ENCODE data around the gene RAD54L. TPM values are rescaled to one million over a fixed set of nuclear protein-coding genes. Genes with fewer than 3 reads are reported as not detected.

The RAD54L gene
- total and polyA plus RNA-seq, 10 of the 15 experiments (the other 5 are each of a cell fraction or from before 2014, with no cell fraction given), result 12.9 to 54.2 (median 23.6) TPM

DNA sequence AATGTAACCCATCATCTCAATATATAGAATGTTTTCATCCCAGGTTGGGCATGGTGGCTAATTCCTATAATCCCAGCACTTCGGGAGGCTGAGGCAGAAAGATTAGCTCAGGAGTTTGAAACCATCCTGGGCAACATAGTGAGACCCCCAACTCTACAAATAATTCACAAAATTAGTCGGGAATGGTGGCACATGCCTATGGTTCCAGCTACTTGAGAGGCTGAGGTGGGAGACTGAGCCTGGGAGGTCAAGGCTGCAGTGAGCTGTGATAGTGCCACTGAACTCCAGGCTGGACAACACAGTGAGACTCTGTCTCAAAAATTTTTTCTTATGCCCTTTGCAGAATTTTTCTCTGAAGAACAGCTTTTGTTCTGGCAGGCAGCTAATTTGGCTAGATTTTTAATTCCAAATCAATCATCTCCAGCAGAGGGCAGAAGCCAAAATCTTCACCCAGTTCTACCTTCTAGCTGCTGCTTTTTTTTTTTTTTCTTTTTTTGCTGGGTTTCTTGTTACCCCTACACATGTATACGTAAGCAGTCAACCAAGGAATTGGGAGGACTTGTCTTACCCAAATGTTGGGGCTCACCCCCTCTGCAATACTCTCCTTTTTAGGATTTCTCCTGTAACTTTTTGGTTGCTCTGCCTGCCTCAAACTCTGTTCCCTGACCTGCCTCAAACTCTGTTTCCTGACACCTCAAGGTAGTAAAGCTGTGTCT lies 2.7 kb upstream of the RAD54L start:
- ChIA-PET SMC1A (ENCODE audit: uncharacterized antibody, unreplicated experiment) (interaction anchor here (0.6 to 1.5 kb wide), 15 partner anchors 11 to 261 kb away, joined by 3 to 13 read pairs (median 4); partner anchors contain the start of genes LRRC41 and UQCRH), POLR2A (interaction anchor here (0.6 to 1.0 kb wide), 8 partner anchors 30 to 600 kb away, joined by 3 to 6 read pairs (median 3); partner anchors contain the start of gene POMGNT1), CTCF (interaction anchor here (0.6 to 4.2 kb wide), 41 partner anchors 8 to 1629 kb away, joined by 3 to 86 read pairs (median 4); partner anchors contain the start of genes LRRC41, NSUN4 and UQCRH), RAD21 (ENCODE audit: unreplicated experiment) (interaction anchor here (0.7 to 1.4 kb wide), 10 partner anchors 58 to 166 kb away, joined by 3 to 20 read pairs (median 4); partner anchors contain the start of genes LRRC41 and NSUN4)
- Histone ChIP-seq H3K9me3 (replicated peaks; ENCODE audit: control insufficient read depth, insufficient read depth, low read length) (no peaks in the 10 kb centered on the region), H3K4me2 (ENCODE audit: control insufficient read depth, insufficient read depth) (no peak overlapping the region), H2AFZ (ENCODE audit: control insufficient read depth, low read depth, low read length) (peak overlapping the region; percentile 64), H3K36me3 (ENCODE audit: control insufficient read depth in 2 of 2, insufficient read depth in 2 of 2, low read length in 1 of 2) (0 out of 4 replicates have a peak, but pooled peaks cover 0 to under 1% of the 10 kb centered on the region in 2 experiments), H3K4me1 (ENCODE audit: control insufficient read depth, insufficient read depth, low read length) (peaks cover 7% of the 10 kb centered on the region; the same call in 1 of the 2 replicates), H4K20me1 (ENCODE audit: control insufficient read depth, insufficient read depth) (no peaks in the 10 kb centered on the region), H3K27me3 (replicated peaks in 1 of 2; ENCODE audit: control insufficient read depth in 2 of 2, insufficient read depth in 2 of 2, low read length in 1 of 2) (no peaks in the 10 kb centered on the region), H3K27ac (ENCODE audit: control insufficient read depth, insufficient read depth) (no peak overlapping the region), H3K9ac (ENCODE audit: control insufficient read depth, insufficient read depth, low read length) (no peak overlapping the region), H3K4me3 (no peak overlapping the region), H3K79me2 (ENCODE audit: control insufficient read depth, insufficient read depth, low read length) (peaks cover 20% of the 10 kb centered on the region)
- no peak for TF ChIP-seq NR2C2 (IDR thresholded peaks at IDR 0.05; ENCODE audit: borderline replicate concordance, control insufficient read depth, insufficient read length, low read depth)
- TF ChIP-seq ZNF384 (IDR thresholded peaks at IDR 0.05; ENCODE audit: borderline replicate concordance, low read depth, low read length), result peak; percentile 92
- TF ChIP-seq RAD21 (IDR thresholded peaks at IDR 0.05; ENCODE audit: insufficient read depth, low read depth, low read length), result peak; percentile 41
- TF ChIP-seq, protein P1, sequence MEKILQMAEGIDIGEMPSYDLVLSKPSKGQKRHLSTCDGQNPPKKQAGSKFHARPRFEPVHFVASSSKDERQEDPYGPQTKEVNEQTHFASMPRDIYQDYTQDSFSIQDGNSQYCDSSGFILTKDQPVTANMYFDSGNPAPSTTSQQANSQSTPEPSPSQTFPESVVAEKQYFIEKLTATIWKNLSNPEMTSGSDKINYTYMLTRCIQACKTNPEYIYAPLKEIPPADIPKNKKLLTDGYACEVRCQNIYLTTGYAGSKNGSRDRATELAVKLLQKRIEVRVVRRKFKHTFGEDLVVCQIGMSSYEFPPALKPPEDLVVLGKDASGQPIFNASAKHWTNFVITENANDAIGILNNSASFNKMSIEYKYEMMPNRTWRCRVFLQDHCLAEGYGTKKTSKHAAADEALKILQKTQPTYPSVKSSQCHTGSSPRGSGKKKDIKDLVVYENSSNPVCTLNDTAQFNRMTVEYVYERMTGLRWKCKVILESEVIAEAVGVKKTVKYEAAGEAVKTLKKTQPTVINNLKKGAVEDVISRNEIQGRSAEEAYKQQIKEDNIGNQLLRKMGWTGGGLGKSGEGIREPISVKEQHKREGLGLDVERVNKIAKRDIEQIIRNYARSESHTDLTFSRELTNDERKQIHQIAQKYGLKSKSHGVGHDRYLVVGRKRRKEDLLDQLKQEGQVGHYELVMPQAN (conservative IDR thresholded peaks at IDR 0.05), result no peak
- TF ChIP-seq, protein P2, sequence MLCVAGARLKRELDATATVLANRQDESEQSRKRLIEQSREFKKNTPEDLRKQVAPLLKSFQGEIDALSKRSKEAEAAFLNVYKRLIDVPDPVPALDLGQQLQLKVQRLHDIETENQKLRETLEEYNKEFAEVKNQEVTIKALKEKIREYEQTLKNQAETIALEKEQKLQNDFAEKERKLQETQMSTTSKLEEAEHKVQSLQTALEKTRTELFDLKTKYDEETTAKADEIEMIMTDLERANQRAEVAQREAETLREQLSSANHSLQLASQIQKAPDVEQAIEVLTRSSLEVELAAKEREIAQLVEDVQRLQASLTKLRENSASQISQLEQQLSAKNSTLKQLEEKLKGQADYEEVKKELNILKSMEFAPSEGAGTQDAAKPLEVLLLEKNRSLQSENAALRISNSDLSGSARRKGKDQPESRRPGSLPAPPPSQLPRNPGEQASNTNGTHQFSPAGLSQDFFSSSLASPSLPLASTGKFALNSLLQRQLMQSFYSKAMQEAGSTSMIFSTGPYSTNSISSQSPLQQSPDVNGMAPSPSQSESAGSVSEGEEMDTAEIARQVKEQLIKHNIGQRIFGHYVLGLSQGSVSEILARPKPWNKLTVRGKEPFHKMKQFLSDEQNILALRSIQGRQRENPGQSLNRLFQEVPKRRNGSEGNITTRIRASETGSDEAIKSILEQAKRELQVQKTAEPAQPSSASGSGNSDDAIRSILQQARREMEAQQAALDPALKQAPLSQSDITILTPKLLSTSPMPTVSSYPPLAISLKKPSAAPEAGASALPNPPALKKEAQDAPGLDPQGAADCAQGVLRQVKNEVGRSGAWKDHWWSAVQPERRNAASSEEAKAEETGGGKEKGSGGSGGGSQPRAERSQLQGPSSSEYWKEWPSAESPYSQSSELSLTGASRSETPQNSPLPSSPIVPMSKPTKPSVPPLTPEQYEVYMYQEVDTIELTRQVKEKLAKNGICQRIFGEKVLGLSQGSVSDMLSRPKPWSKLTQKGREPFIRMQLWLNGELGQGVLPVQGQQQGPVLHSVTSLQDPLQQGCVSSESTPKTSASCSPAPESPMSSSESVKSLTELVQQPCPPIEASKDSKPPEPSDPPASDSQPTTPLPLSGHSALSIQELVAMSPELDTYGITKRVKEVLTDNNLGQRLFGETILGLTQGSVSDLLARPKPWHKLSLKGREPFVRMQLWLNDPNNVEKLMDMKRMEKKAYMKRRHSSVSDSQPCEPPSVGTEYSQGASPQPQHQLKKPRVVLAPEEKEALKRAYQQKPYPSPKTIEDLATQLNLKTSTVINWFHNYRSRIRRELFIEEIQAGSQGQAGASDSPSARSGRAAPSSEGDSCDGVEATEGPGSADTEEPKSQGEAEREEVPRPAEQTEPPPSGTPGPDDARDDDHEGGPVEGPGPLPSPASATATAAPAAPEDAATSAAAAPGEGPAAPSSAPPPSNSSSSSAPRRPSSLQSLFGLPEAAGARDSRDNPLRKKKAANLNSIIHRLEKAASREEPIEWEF (IDR thresholded peaks at IDR 0.05; ENCODE audit: insufficient replicate concordance, low read depth, low read length), result no peak
- TF ChIP-seq SREBF2 (IDR thresholded peaks at IDR 0.05; ENCODE audit: low read length), result no peak
- TF ChIP-seq, protein P3, sequence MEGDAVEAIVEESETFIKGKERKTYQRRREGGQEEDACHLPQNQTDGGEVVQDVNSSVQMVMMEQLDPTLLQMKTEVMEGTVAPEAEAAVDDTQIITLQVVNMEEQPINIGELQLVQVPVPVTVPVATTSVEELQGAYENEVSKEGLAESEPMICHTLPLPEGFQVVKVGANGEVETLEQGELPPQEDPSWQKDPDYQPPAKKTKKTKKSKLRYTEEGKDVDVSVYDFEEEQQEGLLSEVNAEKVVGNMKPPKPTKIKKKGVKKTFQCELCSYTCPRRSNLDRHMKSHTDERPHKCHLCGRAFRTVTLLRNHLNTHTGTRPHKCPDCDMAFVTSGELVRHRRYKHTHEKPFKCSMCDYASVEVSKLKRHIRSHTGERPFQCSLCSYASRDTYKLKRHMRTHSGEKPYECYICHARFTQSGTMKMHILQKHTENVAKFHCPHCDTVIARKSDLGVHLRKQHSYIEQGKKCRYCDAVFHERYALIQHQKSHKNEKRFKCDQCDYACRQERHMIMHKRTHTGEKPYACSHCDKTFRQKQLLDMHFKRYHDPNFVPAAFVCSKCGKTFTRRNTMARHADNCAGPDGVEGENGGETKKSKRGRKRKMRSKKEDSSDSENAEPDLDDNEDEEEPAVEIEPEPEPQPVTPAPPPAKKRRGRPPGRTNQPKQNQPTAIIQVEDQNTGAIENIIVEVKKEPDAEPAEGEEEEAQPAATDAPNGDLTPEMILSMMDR (IDR thresholded peaks at IDR 0.05 in 2 of 3, conservative IDR thresholded peaks at IDR 0.05 in 1 of 3; ENCODE audit: control insufficient read depth in 2 of 3, extremely low read depth in 1 of 3, insufficient read depth in 1 of 3, low read depth in 3 of 3, low read length in 3 of 3), result peak; percentile 40 to 57 (median 43); a peak in 5 of 6 replicates
- TF ChIP-seq SMC3 (IDR thresholded peaks at IDR 0.05; ENCODE audit: borderline replicate concordance, low read length), result peak; percentile 28; the same call in 1 of the 2 replicates
- no peak for TF ChIP-seq CBX3 (IDR thresholded peaks at IDR 0.05; ENCODE audit: borderline replicate concordance, low read depth)
- no peak for TF ChIP-seq IKZF1 (conservative IDR thresholded peaks at IDR 0.05)
- no peak for TF ChIP-seq ZNF24 (IDR thresholded peaks at IDR 0.05)
- BruUV-seq (replicated peaks), result no TSS peak
- intact Hi-C loops (cut with micrococcal nuclease; ENCODE audit: unreplicated experiment), result no loop called here
- ATAC-seq, result 0 out of 3 replicates have a peak, but pooled peaks have one; percentile 2
- DNase-seq (ENCODE audit: low read depth, low spot score), result no peak
- FAIRE-seq, result no peak
- in situ Hi-C loops (cut with MboI), result no loop called here
- WGBS (ENCODE audit: insufficient coverage, insufficient replicate concordance, low lambda C conversion rate, missing lambda C conversion rate), result 27% methylated on average over 3 of the region's 3 CpGs

Data from GM12878 (cell line).